K562 (cell line): ENCODE data around the gene CRYBA1. TPM values are rescaled to one million over a fixed set of nuclear protein-coding genes. Genes with fewer than 3 reads are reported as not detected.

ENCODE experiments used
- FOSL1 ChIP-seq: fragments of 200-800 bp; sonication (Bioruptor generic); conservative IDR thresholded peaks from 2 replicates; pipeline ENCODE4 v1.6.1; 2016; ENCODE audit warnings: missing genetic modification characterization, missing compliant biosample characterization
- HDAC3 ChIP-seq: fragments of 450-650 bp; IDR thresholded peaks from 2 replicates; pipeline ENCODE4 v1.6.1; 2018; ENCODE audit warnings: borderline replicate concordance, mild to moderate bottlenecking, moderate library complexity; ENCODE audit not compliant: partially characterized antibody
- NR4A1 ChIP-seq, 2 experiments: fragments of 250-450 bp in 1 of 2; fragments of 450-650 bp in 1 of 2; sonication (Bioruptor Pico) in 1 of 2; IDR thresholded peaks; 2 replicates each; pipeline versions ENCODE4 v1.4.0 to v1.6.1; 2016 to 2020; ENCODE audit warnings: mild to moderate bottlenecking in 2 of 2, missing compliant biosample characterization in 1 of 2, missing genetic modification characterization in 1 of 2, moderate library complexity in 1 of 2
- PRPF4 ChIP-seq: fragments of 200-400 bp; formaldehyde crosslinking; IDR thresholded peaks from one replicate; pipeline ENCODE4 v1.6.1; 2017; ENCODE audit warnings: low read length, low read depth, mild to moderate bottlenecking; ENCODE audit not compliant: insufficient read depth, poor library complexity, severe bottlenecking
- ZFP1 ChIP-seq: fragments of 450-650 bp; formaldehyde crosslinking; IDR thresholded peaks from 2 replicates; pipeline ENCODE4 v1.4.0; 2020; ENCODE audit warnings: mild to moderate bottlenecking, mixed read lengths
- ZNF699 ChIP-seq: fragments of 250-450 bp; sonication (Bioruptor Pico); IDR thresholded peaks from 2 replicates; pipeline ENCODE4 v1.8.0; 2021; ENCODE audit warnings: mild to moderate bottlenecking, moderate library complexity; ENCODE audit not compliant: insufficient replicate concordance
- ZNF76 ChIP-seq: fragments of 250-450 bp; sonication (Bioruptor Pico); IDR thresholded peaks from 2 replicates; pipeline ENCODE4 v1.4.0; 2020; ENCODE audit warnings: mild to moderate bottlenecking, moderate library complexity, borderline replicate concordance
- polyA plus RNA-seq, 8 experiments: library from polyadenylated mRNA; depleted of rRNA in 4 of 8; stranded (reverse) in 5 of 8; unstranded in 3 of 8; fragments of >200 nt; fragmentation: Nextera tagmentation in 2 of 8; fragmentation: Illumina TruSeq in 1 of 8; extraction: Ambion mirVana in 2 of 8; extraction: Trizol in 1 of 8; gene quantifications; 2 replicates each; pipeline versions ENCODE4 v1.2.1 to v1.2.3, GENCODE V29; 2011 to 2014; ENCODE audit warnings: inconsistent platforms in 1 of 8, missing spikeins in 1 of 8
- total RNA-seq, 7 experiments: library from RNA; depleted of rRNA in 6 of 7; stranded (reverse); fragments of >200 nt in 6 of 7; fragmentation: Illumina TruSeq in 2 of 7; extraction: Trizol in 2 of 7; gene quantifications; 2 replicates each; pipeline versions ENCODE4 v1.2.1 to v1.2.3, GENCODE V29; 2011 to 2021; ENCODE audit warnings: low replicate concordance in 1 of 7
- TF ChIP-seq, protein P1 (sequence below): fragments of 450-650 bp; conservative IDR thresholded peaks from 2 replicates; pipeline ENCODE4 v1.6.1; 2016; ENCODE audit warnings: missing genetic modification characterization, low read depth, mild to moderate bottlenecking, missing compliant biosample characterization, moderate library complexity

CRYBA1 gene
- total and polyA plus RNA-seq, 9 of the 15 experiments (the other 6 are each of a cell fraction or from before 2014, with no cell fraction given), result not detected

DNA sequence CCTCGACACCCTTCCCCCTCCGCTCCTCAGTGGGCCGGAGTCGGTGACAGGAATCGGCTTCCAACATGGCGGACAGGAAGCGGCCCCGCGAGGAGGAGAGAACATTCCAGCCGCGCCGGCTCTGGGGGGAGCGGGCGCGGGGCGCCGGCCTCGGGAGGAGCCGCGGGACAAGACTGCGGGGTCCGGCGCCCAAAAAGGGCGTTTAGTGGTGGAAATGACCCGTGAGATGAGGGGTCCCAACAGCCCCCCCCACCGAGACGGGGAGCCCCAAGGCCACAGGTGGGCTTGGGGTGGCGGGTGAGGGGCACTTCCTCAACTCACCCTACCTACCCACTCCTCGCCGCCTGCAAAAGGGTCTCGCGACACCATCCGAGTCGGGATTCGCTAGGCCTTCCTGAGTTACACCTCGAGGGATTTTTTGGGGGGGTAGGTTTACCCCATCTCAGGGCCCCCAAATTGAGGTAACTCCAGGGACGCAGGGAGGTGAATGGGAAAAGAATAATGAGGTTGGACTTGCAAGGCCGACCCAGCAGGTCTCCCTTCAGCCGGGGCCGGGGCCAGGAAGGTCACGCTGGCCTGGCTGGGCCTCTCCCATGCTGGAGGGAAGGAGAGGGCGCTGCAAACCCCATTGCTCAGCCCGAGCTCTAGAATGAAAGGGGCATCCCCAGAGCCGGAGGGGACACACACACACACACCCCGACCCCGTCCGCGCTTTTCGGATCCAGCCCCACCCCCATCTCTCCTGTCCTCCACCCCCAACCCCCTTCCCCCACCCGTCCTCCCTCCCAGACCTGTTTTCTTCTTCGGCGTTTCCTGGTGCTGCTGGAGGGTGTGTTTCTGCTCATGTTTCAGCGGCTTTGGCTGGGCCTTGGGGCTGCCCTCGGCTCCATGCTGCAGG is 46.6 kb downstream of the CRYBA1 start (continued):
- TF ChIP-seq ZNF699 (CRISPR knock-in tag), result no peak
- TF ChIP-seq, protein P1, sequence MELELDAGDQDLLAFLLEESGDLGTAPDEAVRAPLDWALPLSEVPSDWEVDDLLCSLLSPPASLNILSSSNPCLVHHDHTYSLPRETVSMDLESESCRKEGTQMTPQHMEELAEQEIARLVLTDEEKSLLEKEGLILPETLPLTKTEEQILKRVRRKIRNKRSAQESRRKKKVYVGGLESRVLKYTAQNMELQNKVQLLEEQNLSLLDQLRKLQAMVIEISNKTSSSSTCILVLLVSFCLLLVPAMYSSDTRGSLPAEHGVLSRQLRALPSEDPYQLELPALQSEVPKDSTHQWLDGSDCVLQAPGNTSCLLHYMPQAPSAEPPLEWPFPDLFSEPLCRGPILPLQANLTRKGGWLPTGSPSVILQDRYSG, result no peak
- no peak for TF ChIP-seq ZNF76 (CRISPR knock-in tag)
- TF ChIP-seq NR4A1 (CRISPR knock-in tag; IDR thresholded peaks at IDR 0.05), result no peak
- peak; percentile 71 for TF ChIP-seq NR4A1 (tag; IDR thresholded peaks at IDR 0.05)
- TF ChIP-seq ZFP1, result no peak
- TF ChIP-seq HDAC3, result no peak
- TF ChIP-seq PRPF4, result peak; percentile 65
- no peak for TF ChIP-seq FOSL1 (tag)
